ENCODE data around the gene GNAT1.

Gene GNAT1

DNA sequence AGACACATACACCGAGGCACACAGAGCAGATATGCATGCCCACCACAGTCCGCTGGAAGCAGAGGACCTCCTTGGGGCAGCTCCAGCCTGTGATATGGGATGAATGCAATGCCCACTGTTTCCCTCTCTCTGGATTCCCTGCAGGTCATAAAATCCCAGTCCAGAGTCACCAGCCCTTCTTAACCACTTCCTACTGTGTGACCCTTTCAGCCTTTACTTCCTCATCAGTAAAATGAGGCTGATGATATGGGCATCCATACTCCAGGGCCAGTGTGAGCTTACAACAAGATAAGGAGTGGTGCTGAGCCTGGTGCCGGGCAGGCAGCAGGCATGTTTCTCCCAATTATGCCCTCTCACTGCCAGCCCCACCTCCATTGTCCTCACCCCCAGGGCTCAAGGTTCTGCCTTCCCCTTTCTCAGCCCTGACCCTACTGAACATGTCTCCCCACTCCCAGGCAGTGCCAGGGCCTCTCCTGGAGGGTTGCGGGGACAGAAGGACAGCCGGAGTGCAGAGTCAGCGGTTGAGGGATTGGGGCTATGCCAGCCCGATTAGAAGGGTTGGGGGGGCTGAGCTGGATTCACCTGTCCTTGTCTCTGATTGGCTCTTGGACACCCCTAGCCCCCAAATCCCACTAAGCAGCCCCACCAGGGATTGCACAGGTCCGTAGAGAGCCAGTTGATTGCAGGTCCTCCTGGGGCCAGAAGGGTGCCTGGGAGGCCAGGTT lies at the start of gene GNAT1:
GNAT1 (plus strand) TSS at position 675 of the 725 bp plus-strand sequence. CDS start 116 bp downstream, outside the sequence.
- DNase-seq (ENCODE audit: low spot score): no peak

DNA sequence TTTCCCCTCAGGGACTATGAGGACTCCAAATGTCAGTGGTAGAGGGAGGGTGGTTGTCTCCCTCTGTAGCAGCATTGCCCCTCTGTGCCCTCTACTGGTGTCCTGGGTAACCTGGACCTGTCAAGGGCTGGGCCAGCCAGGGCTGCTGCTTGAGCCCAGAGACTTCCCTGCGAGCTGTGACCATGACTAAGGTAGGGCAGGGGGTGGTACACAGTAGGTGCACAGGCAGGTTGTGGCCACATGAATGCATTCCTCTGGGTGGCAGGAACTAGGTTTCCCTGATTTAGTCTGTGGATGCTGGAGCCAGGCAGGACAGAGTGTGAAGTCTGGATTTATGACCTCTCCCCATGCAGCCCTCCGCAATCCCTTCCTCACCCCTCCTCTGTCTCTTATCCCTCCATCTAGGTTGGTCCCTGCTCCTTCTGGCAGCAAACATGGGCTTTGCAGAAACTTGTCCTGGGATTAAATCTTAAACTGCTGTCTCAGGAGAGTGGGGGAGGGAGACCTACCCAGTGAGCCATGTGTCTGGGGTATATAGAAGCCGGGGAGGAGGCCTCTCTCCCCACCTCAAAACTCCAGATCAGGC lies 45.0 kb upstream of the GNAT1 start:
- no peak for DNase-seq (ENCODE audit: low spot score)

DNA sequence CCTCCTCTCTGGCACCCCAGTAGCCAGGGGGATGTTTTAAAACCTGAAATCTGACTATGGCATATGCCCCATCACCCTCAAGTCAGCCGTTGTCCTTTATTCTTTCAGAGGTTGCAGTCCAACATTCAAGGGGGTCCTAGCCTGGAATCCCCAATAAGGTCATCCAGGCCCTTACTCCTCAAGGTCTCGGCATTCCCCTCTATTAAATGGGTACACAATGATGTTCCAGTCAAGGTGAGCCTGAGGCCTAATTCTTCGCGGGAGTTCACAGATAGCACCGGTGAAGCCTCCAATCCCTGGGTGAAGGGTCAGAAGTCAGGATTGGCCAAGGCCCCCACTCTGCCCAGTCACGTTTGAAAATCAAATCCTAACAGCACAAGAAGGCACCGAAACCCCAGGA lies 44.4 kb upstream of the GNAT1 start:
- no peak for DNase-seq (ENCODE audit: low spot score)

DNA sequence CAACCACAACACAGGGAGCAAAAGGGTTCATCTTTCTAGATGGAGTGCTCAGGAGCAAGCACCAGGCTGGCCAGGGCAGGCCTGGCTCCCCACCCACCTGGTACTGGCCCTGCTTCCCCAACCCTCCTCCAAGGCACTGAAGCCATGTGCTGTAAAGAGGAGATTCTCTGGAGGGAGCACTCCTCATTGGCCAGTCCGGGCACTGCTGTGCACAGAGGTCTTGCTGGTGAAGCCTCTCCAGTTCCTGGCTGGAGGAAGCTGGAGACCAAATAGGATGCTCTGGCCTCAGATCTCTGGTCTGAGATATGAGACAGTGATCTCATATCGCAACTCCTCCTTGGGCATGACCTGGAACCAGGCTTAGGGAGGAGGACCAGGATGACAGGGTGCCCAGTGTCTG lies 44.0 kb upstream of the GNAT1 start:
- DNase-seq (ENCODE audit: low spot score): no peak

- DNase-seq (ENCODE audit: low spot score): no peak
Measured at GRCh38 chr3:50147861-50148260, 43.5 kb upstream of the GNAT1 start.

DNA sequence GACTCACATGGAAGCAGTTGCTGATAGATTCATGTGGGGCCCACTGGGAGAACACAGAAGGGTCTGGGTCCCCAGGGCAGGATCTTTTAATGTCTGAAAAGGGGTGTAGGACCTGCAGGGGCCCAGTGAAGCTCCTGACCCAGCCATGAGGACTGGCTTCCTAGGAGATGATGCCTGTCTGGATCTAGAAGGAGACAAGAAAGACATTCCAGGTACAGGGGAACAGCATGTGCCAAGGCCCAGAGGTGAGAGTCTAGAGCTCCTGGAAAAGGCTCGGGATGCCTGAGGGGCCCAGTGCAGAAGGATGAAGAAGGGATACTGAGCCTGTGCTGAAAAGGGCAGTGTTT lies 41.0 kb upstream of the GNAT1 start:
- DNase-seq (ENCODE audit: low spot score): no peak

GRCh38 chr3:50150863-50151686 lies 40.3 kb upstream of the GNAT1 start:
- no peak for DNase-seq (ENCODE audit: low spot score)

- no peak for DNase-seq (ENCODE audit: low spot score)
Measured at GRCh38 chr3:50151728-50152127, 39.7 kb upstream of the GNAT1 start.

DNA sequence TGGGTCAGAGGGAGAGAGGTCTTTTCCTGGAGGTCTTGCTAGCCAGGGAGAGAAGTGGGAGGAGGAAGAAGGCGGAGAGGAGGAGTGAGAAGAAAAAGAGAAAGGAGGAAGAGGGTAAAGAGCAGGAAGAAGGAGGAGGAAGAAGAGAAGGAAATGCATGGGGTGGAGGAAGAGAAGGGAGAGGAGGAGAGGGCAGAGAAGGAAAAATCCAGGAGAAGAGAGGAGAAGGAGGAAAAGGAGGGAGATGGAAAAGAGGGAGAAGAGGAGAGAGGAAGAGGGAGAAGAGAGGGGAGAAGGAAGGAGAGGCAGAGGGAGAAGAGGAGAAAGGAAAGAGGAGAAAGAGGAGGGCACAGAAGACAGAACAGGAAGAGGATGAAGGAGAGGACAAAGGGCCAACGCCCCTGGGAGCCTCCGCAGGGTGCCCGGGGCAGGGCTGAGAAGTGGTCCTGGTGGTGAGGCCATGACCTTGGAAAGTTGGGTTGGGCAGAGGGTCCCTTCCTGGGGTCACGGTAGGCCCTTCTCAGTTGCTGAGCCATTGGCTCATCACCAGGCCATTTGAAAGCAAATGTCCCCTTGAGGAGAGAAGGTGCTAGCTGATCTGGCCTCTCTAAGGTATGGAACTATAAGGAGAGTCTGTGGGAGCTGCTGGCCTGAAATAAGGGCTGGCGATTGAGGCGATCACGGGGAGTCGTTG lies 37.5 kb upstream of the GNAT1 start:
- DNase-seq (ENCODE audit: low spot score): no peak

DNA sequence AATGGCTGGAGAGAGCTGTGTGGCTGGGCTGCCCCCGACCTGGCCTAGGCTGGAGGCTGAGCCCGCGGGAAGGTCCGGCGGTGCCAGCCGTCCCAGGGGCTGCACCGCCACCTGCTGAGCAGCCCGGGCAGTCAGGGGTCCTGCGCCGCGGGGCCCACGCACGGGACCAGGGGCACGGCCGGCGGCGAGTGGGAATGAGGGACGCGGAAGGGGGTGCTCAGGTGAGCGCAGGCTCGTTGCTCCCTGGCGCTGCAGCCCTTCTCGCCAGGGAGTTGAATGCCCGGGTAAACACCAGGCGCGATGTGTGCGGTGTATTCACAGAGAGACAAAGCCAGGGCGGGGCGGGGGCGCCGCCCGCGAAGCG lies 37.0 kb upstream of the GNAT1 start:
- DNase-seq (ENCODE audit: low spot score): peak; percentile 39

- peak; percentile 96 for DNase-seq (ENCODE audit: low spot score)
Measured at GRCh38 chr3:50154840-50155490, 36.4 kb upstream of the GNAT1 start, which contains the start of gene SEMA3F. Gene SEMA3F, plus strand, starts transcription at chr3:50155324. Its CDS starts 4,299 bp downstream, at chr3:50159623.

- no peak for DNase-seq (ENCODE audit: low spot score)
Measured at GRCh38 chr3:50155491-50155878, 35.9 kb upstream of the GNAT1 start.

GRCh38 chr3:50155891-50156290 lies 35.5 kb upstream of the GNAT1 start:
- DNase-seq (ENCODE audit: low spot score): peak; percentile 37

DNA sequence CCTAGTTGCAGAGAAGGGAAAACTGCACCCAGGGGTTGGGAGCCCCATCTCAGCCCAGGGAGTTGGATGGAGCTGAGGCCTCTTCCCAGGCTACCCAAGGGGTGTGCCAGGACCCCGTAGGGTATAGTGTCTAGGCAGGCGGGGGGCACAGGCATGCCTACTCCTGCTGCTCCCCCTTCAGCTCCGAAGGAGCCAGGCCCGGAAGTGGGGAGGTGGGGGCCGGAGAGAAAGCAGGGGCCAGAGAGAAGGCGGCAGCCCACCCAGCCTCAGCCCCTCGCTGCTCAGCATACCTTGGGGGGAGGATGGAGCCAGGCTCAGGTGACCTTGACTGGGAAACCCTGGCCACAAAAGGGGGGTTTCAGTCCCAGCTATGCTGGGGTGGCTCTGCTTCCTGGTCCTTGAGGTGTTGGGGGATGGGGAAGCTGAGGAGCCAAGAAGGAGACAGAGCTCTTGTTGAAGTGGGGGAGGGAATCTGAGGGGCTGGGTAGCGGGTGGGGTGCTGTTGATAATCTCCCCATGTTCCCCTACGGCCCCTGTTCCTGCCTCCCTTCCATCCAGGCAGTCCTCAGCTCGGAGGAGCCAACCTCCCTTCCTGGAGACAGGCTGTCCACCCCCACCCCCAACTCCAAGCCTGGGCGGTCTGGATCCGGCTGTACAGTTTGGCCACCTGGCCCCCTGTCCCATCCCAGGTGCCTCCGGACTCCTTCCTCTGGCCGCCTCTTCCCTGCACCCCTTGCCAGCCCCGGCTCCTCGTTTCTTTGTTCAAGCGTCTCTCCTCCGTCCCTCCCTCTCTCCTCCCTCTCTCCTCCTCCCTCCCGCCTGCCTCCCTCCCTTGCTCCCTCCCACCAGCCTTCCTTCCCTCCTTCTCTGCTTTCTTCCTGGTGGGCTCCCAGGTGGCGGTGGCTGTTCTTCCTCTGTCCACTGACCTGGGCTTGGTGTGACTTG lies 34.6 kb upstream of the GNAT1 start:
- DNase-seq (ENCODE audit: low spot score): peak; percentile 60

GRCh38 chr3:50157827-50158529 lies 33.4 kb upstream of the GNAT1 start:
- no peak for DNase-seq (ENCODE audit: low spot score)

DNA sequence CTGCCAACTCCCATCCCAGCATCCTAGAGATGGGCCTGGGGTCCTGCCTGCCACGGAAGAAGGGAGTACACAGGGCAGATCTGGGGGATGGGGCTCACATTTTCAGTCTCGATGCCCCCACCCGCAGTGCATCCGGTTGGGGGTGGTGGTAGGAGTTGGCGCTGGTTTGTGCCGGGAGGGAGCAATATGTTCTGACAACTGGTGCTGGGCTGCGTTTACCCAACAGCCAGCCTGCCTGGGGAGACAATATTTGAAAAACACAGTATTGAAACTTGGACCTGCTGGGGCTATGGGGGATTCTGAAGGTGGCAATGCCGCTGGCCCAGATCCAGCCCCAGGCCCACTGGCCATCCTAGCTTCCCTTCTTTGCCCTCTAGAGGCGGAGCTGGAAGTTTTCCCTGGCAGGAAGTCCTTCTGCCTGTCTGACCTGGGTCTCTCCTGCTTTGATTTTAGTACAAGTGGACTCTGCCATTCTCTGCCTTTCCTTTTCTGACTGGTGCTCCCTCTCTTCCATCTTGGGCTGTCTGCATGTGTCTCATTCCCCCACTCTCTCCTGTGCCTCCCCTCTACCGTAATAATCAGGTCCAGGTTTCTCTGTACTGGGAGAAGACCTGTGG lies 32.8 kb upstream of the GNAT1 start:
- no peak for DNase-seq (ENCODE audit: low spot score)

DNA sequence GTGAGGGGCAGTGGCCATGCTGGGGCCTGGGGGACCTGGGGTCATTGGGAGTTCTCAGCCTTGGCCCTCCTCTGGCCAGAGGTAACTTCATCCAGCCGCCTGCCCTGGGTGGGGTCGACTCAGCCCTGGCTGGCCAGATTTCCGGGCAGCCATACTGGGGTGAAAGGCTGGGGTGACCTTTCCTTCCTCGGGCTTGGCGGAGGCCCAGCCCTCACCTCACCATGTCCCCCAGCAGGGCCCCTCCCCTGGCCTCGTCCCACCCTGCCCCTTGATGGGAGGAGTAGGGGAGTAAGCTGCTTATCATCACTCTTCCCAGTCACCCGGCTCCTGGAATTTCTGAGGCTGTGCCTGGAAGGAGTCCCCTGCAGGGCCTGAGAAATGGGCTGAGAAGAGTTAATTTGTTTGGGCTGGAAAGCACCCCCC lies 30.8 kb upstream of the GNAT1 start:
- no peak for DNase-seq (ENCODE audit: low spot score)

DNA sequence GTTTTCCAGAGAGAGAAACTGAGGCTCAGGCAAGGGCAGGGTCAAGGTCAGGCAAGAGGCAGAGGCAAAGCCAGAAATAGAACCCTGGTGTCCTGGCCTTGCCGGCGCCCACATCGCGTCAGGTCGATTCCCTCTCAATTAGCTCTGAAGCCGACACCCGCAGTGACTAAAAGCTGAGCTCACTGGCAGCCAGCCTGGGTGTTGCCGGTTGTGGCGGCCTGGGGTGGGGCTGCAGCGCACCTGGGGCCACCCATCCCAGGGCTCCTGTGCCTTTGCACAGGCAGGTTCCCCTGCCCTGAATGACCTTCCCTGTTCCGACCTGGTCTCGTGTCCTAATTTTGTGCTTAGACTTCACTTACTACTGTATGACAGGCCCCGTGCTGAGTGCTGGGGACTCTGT lies 30.1 kb upstream of the GNAT1 start:
- DNase-seq (ENCODE audit: low spot score): no peak

DNA sequence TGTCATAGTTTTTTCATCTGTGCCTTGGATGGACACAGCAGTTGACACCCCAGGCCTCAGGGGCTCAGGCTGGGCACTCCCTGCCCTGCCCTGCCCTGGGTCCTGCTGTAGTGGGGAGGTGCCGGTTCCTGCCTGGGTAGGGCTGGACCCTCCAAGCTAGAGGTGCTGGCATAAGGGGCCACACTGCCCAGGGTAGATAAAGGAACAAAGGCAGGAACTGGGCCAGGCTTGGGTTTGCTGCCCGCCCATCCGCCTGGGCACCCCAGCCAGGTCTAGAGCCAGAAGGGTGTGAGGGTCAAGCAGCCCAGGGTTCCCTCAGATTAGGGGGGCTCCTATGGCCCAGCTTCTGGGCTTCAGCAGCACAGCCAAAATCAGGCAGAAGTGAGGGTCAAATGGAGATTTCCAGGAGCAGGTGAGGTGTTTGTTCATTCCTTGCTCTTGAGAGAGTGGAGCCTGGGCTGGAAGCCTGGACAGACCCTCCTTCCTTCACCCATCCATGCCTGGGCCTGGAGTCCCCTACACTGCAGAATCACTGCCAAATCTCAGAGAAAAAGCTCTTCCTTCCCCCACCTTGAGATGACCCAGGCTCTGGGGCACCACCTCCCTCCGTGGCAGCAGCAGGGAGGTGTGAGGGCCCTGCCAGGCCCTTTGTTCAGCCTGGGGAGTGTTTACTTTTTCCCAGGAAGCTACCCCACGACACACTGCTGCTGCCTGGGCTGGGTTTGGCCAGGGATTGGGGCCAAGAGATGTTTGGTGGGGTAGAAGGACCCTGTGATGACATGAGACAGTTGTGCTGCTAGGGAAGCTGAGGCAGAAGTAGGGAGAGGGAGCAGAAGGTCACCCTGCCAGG lies 29.2 kb upstream of the GNAT1 start:
- no peak for DNase-seq (ENCODE audit: low spot score)
